ENCODE measurements around the gene NKD1.

The NKD1 gene

GRCh38 chr16:50685462-50686063 is 137.4 kb downstream of the NKD1 start:
- H3K4me3 ChIP-seq (ENCODE audit: low read depth, low read length), result no peak overlapping the region
- POLR2A ChIA-PET, result no interaction called here
- TF ChIP-seq CTCF (IDR thresholded peaks at IDR 0.05; ENCODE audit: insufficient read depth, low read length, missing control alignments), result no peak
- CTCF ChIA-PET, result interaction anchor here (0.6 to 1.7 kb wide), 3 partner anchors 14 to 121 kb away, joined by 3 to 7 read pairs (median 7); no protein-coding TSS in a partner anchor
- DNase-seq (ENCODE audit: low read depth, low spot score), result no peak

GRCh38 chr16:50688083-50688482 is 139.9 kb downstream of the NKD1 start:
- DNase-seq (ENCODE audit: low read depth, low spot score), result no peak
- H3K4me3 ChIP-seq (ENCODE audit: low read depth, low read length), result no peak overlapping the region
- ChIA-PET CTCF (interaction anchor here (1.2 kb wide), 1 partner anchor 23 kb away, joined by 4 read pairs; no protein-coding TSS in a partner anchor), POLR2A (no interaction called here)
- TF ChIP-seq CTCF (IDR thresholded peaks at IDR 0.05; ENCODE audit: insufficient read depth, low read length, missing control alignments), result no peak

- no peak for TF ChIP-seq CTCF (IDR thresholded peaks at IDR 0.05; ENCODE audit: insufficient read depth, low read length, missing control alignments)
- POLR2A ChIA-PET, result no interaction called here
- no peak for DNase-seq (ENCODE audit: low read depth, low spot score)
- H3K4me3 ChIP-seq (ENCODE audit: low read depth, low read length), result no peak overlapping the region
- CTCF ChIA-PET, result interaction anchor here (2.0 kb wide), 1 partner anchor 23 kb away, joined by 10 read pairs; no protein-coding TSS in a partner anchor
Observed at GRCh38 chr16:50688867-50689266, 140.7 kb downstream of the NKD1 start.

GRCh38 chr16:50690177-50690576 is 142.0 kb downstream of the NKD1 start:
- no peak for TF ChIP-seq CTCF (IDR thresholded peaks at IDR 0.05; ENCODE audit: insufficient read depth, low read length, missing control alignments)
- POLR2A ChIA-PET, result no interaction called here
- no peak overlapping the region for H3K4me3 ChIP-seq (ENCODE audit: low read depth, low read length)
- CTCF ChIA-PET, result interaction anchor here (1.1 to 2.0 kb wide), 2 partner anchors 24 to 117 kb away, joined by 3 to 10 read pairs; no protein-coding TSS in a partner anchor
- DNase-seq (ENCODE audit: low read depth, low spot score), result no peak

GRCh38 chr16:50692644-50692998 is 144.4 kb downstream of the NKD1 start:
- CTCF ChIA-PET, result no interaction called here
- DNase-seq (ENCODE audit: low read depth, low spot score), result no peak
- no peak overlapping the region for H3K4me3 ChIP-seq (ENCODE audit: low read depth, low read length)
- POLR2A ChIA-PET, result no interaction called here
- TF ChIP-seq CTCF (IDR thresholded peaks at IDR 0.05; ENCODE audit: insufficient read depth, low read length, missing control alignments), result no peak

- H3K4me3 ChIP-seq (ENCODE audit: low read depth, low read length), result peak within 1 kb of the TSS; percentile 20
- POLR2A ChIA-PET, result no interaction called here
Observed at GRCh38 chr16:50692999-50693781, 145.0 kb downstream of the NKD1 start, which contains the start of gene NOD2. NOD2 (plus strand) TSS chr16:50693606; CDS start chr16:50699496, 5,890 bp downstream.

More at GRCh38 chr16:50692999-50693781, 145.0 kb downstream of the NKD1 start, which contains the start of gene NOD2:
- DNase-seq (ENCODE audit: low read depth, low spot score), result no peak
- no peak for TF ChIP-seq CTCF (IDR thresholded peaks at IDR 0.05; ENCODE audit: insufficient read depth, low read length, missing control alignments)
- CTCF ChIA-PET, result interaction anchor here (1.3 kb wide), 1 partner anchor 28 kb away, joined by 3 read pairs; no protein-coding TSS in a partner anchor
